Upper lobe of left lung (tissue), 6 donors: ENCODE measurements around the gene PRKCA. TPM values are rescaled to one million over a fixed set of nuclear protein-coding genes. Genes with fewer than 3 reads are reported as not detected.

Experiments used
- ATAC-seq, 2 donors: fragments of 200-7000 bp; cut with Tn5 transposase; one replicate each; pipeline ENCODE4 v1.9.1; 2022; ENCODE audit warnings: mild to moderate bottlenecking in 2 of 2, moderate library complexity in 2 of 2; ENCODE audit not compliant: low FRiP score in 2 of 2
- DNase-seq, 2 donors: peaks; one replicate each; pipeline ENCODE4 v3.0.0-alpha.2; 2019 to 2020
- H3K27ac ChIP-seq, 4 donors: fragments of 200-600 bp; sonication (generic); one replicate each; pipeline ENCODE4 v1.5.1; 2016 to 2019
- H3K27me3 ChIP-seq, 4 donors: fragments of 200-600 bp; sonication (generic); one replicate each; pipeline ENCODE4 v1.5.1; 2017 to 2019
- H3K36me3 ChIP-seq, 4 donors: fragments of 200-600 bp; sonication (generic); one replicate each; pipeline ENCODE4 v1.5.1; 2016 to 2019
- H3K4me1 ChIP-seq, 4 donors: fragments of 200-600 bp; sonication (generic); one replicate each; pipeline ENCODE4 v1.5.1; 2018 to 2019
- H3K4me3 ChIP-seq, 4 donors: fragments of 200-600 bp; sonication (generic); one replicate each; pipeline ENCODE4 v1.5.1; 2017 to 2019; ENCODE audit warnings: mild to moderate bottlenecking in 2 of 4, moderate library complexity in 1 of 4
- H3K9me3 ChIP-seq, 4 donors: fragments of 200-600 bp; sonication (generic); one replicate each; pipeline ENCODE4 v1.5.1; 2018 to 2019
- EP300 ChIP-seq, 4 donors: sonication (generic); formaldehyde crosslinking; IDR thresholded peaks; one replicate each; pipeline ENCODE4 v1.5.1; 2017; ENCODE audit warnings: antibody characterized with exemption in 4 of 4, control low read depth in 2 of 4
- POLR2A ChIP-seq, 4 donors: fragments of 450-650 bp; IDR thresholded peaks; one replicate each; pipeline ENCODE4 v1.5.1; 2016 to 2017; ENCODE audit warnings: antibody characterized with exemption in 4 of 4, mild to moderate bottlenecking in 2 of 4
- POLR2AphosphoS5 ChIP-seq, 2 donors: sonication (generic); formaldehyde crosslinking; IDR thresholded peaks; one replicate each; pipeline ENCODE4 v1.5.1; 2017; ENCODE audit warnings: antibody characterized with exemption in 2 of 2
- WGBS, 2 donors: methylation state at CpG; one replicate each; pipeline ENCODE4 v1.1.5; 2017 to 2018; 5-methylcytosine and 5-hydroxymethylcytosine counted together
- total RNA-seq, 6 donors: library from RNA; depleted of rRNA in 4 of 6; stranded (reverse); fragments of >200 nt in 4 of 6; gene quantifications; one replicate each; pipeline versions ENCODE4 v1.1.0 to v1.2.1, GENCODE V29; 2016 to 2021
- TF ChIP-seq, protein P1 (sequence below), 6 experiments: fragments of 450-650 bp in 4 of 6; fragments of 200-600 bp in 2 of 6; sonication (generic) in 2 of 6; IDR thresholded peaks; one replicate each; pipeline ENCODE4 v1.5.1; 2016 to 2019; ENCODE audit warnings: antibody characterized with exemption in 6 of 6
- donor health status: DM: no; HTN: no; CAD: no; lungs with moderate emphysema.
- donor health status: DM: no; HTN: yes; CAD: no; lungs with severe emphysema.

The PRKCA gene
- total RNA-seq, 6 donors from 2014 or later = 10.9 to 29.3 (median 18.0) TPM

DNA sequence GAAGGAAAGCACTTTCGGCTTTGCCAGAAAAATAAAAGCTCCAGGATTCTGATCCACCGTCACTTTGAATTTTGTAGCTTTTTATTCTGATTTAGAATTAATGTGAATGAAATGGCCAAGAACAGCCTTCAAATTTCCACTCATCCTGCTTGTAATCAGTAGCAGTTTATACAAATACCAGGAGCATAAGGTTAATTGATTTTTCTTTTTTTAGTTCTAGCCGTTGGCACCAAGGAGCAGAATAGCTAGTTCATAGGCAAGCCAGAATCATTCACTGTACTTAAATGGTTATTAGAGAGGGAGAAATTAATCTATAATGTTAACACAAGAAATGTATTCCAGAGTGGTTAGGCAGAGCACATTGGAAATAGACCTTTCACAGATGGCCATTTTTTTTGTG is 491.4 kb downstream of the PRKCA start:
- 86 to 87% methylated on average over 3 of the region's 3 CpGs for WGBS, 2 donors
- Histone ChIP-seq H3K9me3 (no peaks in the 10 kb centered on the region), H3K4me1 (no peaks in the 10 kb centered on the region), H3K27me3 (no peaks in the 10 kb centered on the region), H3K27ac (no peak overlapping the region), H3K36me3 (no peaks in the 10 kb centered on the region), H3K4me3 (no peak overlapping the region)
- ATAC-seq = no peak
- no peak for TF ChIP-seq POLR2A (IDR thresholded peaks at IDR 0.05)
- TF ChIP-seq, protein P1, sequence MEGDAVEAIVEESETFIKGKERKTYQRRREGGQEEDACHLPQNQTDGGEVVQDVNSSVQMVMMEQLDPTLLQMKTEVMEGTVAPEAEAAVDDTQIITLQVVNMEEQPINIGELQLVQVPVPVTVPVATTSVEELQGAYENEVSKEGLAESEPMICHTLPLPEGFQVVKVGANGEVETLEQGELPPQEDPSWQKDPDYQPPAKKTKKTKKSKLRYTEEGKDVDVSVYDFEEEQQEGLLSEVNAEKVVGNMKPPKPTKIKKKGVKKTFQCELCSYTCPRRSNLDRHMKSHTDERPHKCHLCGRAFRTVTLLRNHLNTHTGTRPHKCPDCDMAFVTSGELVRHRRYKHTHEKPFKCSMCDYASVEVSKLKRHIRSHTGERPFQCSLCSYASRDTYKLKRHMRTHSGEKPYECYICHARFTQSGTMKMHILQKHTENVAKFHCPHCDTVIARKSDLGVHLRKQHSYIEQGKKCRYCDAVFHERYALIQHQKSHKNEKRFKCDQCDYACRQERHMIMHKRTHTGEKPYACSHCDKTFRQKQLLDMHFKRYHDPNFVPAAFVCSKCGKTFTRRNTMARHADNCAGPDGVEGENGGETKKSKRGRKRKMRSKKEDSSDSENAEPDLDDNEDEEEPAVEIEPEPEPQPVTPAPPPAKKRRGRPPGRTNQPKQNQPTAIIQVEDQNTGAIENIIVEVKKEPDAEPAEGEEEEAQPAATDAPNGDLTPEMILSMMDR (IDR thresholded peaks at IDR 0.05) = no peak
- TF ChIP-seq EP300 (IDR thresholded peaks at IDR 0.05) = no peak
- no peak for TF ChIP-seq POLR2AphosphoS5 (IDR thresholded peaks at IDR 0.05)
- DNase-seq = no peak

DNA sequence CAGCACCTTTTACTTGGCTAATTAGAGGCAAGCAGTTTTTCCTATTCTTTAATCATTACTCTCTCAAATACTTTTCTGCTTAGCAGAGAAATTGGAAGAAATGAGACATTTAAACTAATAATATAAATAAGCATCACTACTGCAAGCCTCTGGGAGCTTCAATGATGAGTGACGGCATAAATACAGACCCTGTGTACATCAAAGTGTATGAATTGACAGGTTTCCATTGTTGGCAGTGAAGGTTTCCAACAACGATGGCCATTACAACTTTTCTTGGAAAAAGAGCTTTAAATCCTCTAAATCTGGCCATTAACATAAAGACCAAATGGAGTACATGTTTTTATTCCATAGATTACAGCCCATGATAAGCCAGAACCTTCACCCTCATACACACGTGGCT is 493.1 kb downstream of the PRKCA start:
- Histone ChIP-seq H3K9me3 (no peaks in the 10 kb centered on the region), H3K27ac (no peak overlapping the region), H3K36me3 (no peaks in the 10 kb centered on the region), H3K4me1 (no peaks in the 10 kb centered on the region), H3K27me3 (no peaks in the 10 kb centered on the region), H3K4me3 (no peak overlapping the region)
- no peak for ATAC-seq
- TF ChIP-seq, protein P1 (IDR thresholded peaks at IDR 0.05) = no peak
- TF ChIP-seq EP300 (IDR thresholded peaks at IDR 0.05) = no peak
- no peak for DNase-seq
- WGBS, 2 donors = 85 to 89% methylated on average over 3 of the region's 3 CpGs

DNA sequence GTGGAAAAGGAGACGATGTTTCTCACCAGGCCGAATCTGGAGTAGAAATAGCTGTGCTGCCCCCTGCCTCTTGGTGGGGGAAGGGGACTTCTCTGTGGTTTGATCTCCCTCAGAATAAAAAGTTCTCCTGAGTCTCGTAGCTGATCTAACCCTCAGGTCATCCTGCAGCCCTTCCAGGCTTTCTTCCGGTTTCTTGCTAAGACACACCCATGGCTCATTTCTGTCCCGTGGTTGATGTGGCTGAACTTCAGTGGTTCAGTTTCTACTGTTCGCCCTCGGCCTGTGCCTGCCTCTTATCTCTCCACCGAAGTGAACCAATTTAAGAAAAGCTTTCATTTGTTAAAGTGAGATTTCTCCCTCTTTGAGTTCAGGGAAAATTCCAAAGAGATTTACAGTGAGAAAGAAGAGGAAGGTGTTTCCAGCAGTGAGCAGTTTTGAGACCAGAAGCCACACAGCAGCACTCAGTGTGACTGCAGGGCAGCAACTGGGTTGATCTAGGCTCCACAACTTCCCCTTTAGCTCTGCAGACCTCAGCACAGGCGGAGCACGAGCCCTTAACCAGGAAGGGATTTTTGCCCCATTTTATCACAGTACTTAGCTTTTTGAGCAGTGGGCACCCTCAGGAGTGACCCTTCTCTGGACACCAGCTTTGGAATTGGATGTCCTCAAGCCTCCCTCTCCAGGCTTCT is 497.6 kb downstream of the PRKCA start:
- Histone ChIP-seq H3K4me3 (no peak overlapping the region), H3K4me1 (no peaks in the 10 kb centered on the region), H3K27ac (no peak overlapping the region), H3K27me3 (no peaks in the 10 kb centered on the region), H3K9me3 (no peaks in the 10 kb centered on the region), H3K36me3 (no peaks in the 10 kb centered on the region)
- ATAC-seq = peak in 1 of 2 donors; percentile 71
- TF ChIP-seq POLR2A (IDR thresholded peaks at IDR 0.05) = peak in 1 of 4 donors; percentile 21
- TF ChIP-seq, protein P1 (IDR thresholded peaks at IDR 0.05) = no peak
- WGBS, 2 donors = 76 to 86% methylated on average over 10 of the region's 10 CpGs
- DNase-seq = no peak

DNA sequence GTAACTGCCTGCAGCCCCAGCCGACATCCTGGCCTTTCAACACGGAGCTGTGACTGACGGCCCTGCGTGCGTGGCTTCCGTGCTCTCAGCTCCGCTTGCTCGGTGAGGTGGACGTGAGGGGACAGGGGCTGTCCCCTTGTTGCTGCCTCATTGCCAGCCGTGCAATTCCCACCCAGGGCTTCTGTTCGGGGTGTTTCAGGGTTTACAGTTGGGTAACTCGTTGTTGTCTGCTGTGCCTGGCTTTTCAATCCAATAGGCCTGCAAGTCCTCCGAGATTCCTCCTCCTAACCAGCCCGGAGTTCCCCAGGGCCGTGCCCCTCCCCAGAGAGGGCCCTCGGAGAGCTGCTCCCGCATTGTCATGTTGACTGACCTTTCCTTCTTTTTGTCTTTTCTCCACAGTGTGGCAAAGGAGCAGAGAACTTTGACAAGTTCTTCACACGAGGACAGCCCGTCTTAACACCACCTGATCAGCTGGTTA is 501.1 kb downstream of the PRKCA start:
- Histone ChIP-seq H3K4me1 (no peaks in the 10 kb centered on the region), H3K27me3 (no peaks in the 10 kb centered on the region), H3K4me3 (no peak overlapping the region), H3K27ac (no peak overlapping the region), H3K9me3 (no peaks in the 10 kb centered on the region), H3K36me3 (no peaks in the 10 kb centered on the region)
- TF ChIP-seq, protein P1 (IDR thresholded peaks at IDR 0.05) = no peak
- no peak for TF ChIP-seq EP300 (IDR thresholded peaks at IDR 0.05)
- TF ChIP-seq POLR2A (IDR thresholded peaks at IDR 0.05) = no peak
- TF ChIP-seq POLR2AphosphoS5 (IDR thresholded peaks at IDR 0.05) = no peak
- WGBS, 2 donors = 73 to 82% methylated on average over 9 to 14 of the region's 19 CpGs
- ATAC-seq = no peak
- peak in 1 of 2 donors; percentile 43 for DNase-seq

DNA sequence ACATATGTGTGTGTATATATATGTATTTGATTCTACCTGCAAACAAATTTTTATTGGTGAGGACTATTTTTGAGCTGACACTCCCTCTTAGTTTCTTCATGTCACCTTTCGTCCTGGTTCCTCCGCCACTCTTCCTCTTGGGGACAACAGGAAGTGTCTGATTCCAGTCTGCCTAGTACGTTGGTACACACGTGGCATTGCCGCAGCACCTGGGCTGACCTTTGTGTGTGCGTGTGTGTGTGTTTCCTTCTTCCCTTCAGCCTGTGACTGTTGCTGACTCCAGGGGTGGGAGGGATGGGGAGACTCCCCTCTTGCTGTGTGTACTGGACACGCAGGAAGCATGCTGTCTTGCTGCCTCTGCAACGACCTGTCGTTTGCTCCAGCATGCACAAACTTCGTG is 503.2 kb downstream of the PRKCA start:
- Histone ChIP-seq H3K27ac (no peak overlapping the region), H3K9me3 (no peaks in the 10 kb centered on the region), H3K27me3 (no peaks in the 10 kb centered on the region), H3K4me3 (no peak overlapping the region), H3K36me3 (no peaks in the 10 kb centered on the region), H3K4me1 (no peaks in the 10 kb centered on the region)
- DNase-seq (no peak), ATAC-seq (no peak)
- WGBS, 2 donors = 43 to 47% methylated on average over 10 of the region's 10 CpGs
- TF ChIP-seq POLR2AphosphoS5 (IDR thresholded peaks at IDR 0.05) (no peak), EP300 (IDR thresholded peaks at IDR 0.05) (no peak), POLR2A (IDR thresholded peaks at IDR 0.05) (no peak)
- TF ChIP-seq, protein P1 (IDR thresholded peaks at IDR 0.05) = no peak
